ENCODE results near the gene ZGPAT.

DNA sequence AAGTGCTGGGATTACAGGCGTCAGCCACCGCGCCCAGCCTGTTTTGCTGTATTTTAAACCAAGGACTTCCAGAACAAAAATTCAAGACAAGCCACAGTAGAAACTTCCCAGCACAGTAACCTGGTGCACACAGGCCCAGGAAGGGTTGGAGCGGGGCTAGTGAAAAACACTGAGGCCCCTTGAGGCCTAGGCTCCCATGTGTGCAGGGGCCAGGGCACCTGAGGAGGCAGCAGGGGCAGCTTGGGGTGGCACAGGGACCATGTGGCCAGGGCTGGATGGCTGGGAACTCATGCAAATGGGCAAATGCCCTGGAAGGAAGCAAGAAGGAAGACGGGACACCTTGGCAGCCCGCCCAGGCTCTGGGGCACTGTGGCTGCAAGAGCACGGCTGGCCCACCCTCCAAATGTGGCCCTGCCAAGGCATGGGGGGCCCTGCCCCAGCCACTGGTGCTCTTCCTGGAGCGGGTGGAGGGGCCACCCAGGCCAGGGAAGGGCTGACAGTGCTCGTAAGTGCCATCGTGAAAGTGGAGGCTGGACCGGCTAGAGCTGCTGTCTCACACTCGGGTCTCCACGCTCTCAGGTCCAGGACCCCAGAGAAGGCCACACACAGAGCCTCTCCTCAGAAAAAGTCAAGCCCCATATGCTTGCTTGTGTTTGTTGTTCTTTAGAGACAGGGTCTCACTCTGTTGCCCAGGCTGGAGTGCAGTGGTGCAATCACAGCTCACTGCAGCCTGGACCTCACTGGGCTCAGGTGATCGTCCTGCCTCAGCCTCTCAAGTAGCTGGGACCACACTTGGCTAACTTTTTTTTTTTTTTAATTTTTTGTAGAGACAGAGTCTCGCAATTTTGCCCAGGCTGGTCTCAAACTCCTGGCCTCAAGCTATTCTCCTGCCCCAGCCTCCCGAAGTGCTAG lies 42.0 kb downstream of the ZGPAT start:
- TF ChIP-seq, protein P1, sequence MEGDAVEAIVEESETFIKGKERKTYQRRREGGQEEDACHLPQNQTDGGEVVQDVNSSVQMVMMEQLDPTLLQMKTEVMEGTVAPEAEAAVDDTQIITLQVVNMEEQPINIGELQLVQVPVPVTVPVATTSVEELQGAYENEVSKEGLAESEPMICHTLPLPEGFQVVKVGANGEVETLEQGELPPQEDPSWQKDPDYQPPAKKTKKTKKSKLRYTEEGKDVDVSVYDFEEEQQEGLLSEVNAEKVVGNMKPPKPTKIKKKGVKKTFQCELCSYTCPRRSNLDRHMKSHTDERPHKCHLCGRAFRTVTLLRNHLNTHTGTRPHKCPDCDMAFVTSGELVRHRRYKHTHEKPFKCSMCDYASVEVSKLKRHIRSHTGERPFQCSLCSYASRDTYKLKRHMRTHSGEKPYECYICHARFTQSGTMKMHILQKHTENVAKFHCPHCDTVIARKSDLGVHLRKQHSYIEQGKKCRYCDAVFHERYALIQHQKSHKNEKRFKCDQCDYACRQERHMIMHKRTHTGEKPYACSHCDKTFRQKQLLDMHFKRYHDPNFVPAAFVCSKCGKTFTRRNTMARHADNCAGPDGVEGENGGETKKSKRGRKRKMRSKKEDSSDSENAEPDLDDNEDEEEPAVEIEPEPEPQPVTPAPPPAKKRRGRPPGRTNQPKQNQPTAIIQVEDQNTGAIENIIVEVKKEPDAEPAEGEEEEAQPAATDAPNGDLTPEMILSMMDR (IDR thresholded peaks at IDR 0.05; ENCODE audit: low read length): no peak
- no peak for TF ChIP-seq EZH2 (IDR thresholded peaks at IDR 0.05; ENCODE audit: borderline replicate concordance, low read length)
